Measurements from ENCODE around the gene KIF21A.

GRCh38 chr12:39442831-39443080 lies 164 bp downstream of the KIF21A start:
- no peak for TF ChIP-seq CTCF (IDR thresholded peaks at IDR 0.05)
- no peak for TF ChIP-seq EP300 (IDR thresholded peaks at IDR 0.05)
- no peak for TF ChIP-seq POLR2AphosphoS5 (IDR thresholded peaks at IDR 0.05)
- TF ChIP-seq POLR2A (IDR thresholded peaks at IDR 0.05) = peak in 1 of 2 donors; percentile 67
